SK-N-SH (cell line): ENCODE data around the gene ZSWIM5. TPM values are rescaled to one million over a fixed set of nuclear protein-coding genes. Genes with fewer than 3 reads are reported as not detected.

Experiments
- CTCF ChIA-PET: fragments of 300-600, 350-600 bp; formaldehyde crosslinking; extraction: SDS; loops from one replicate; lab custom pipeline; 2021; lab: Yijun Ruan, JAX
- POLR2A ChIA-PET: fragments of 350-600 bp; sonication (Branson Sonifier 250); formaldehyde crosslinking; extraction: SDS; loops from one replicate; lab custom pipeline; 2020; ENCODE audit warnings: antibody characterized with exemption, inconsistent platforms; lab: Yijun Ruan, JAX
- DNase-seq: peaks from one replicate; pipeline ENCODE4 v3.0.0; 2012
- H2AFZ ChIP-seq: fragments of 200-600 bp; sonication (generic); 2 replicates; pipeline ENCODE4 v1.8.1; 2016; ENCODE audit warnings: antibody characterized with exemption, mild to moderate bottlenecking, low read depth
- H3F3A ChIP-seq: fragments of 200-600 bp; sonication (generic); replicated peaks from 2 replicates; pipeline ENCODE3; 2016; ENCODE audit warnings: antibody characterized with exemption, mild to moderate bottlenecking; ENCODE audit not compliant: insufficient read depth
- H3K27ac ChIP-seq, 2 experiments: fragments of 200-500 bp in 1 of 2; fragments of 200-600 bp in 1 of 2; sonication (Bioruptor generic) in 1 of 2; sonication (generic), shearing (Covaris generic) in 1 of 2; 2 replicates each; pipeline versions ENCODE4 v1.5.1 to v1.6.1; 2014 to 2016; ENCODE audit warnings: low read depth in 2 of 2, inconsistent platforms in 1 of 2, low read length in 1 of 2, mild to moderate bottlenecking in 1 of 2, mixed read lengths in 1 of 2
- H3K27me3 ChIP-seq: fragments of 200-600 bp; sonication (generic), shearing (Covaris generic); 2 replicates; pipeline ENCODE4 v1.6.1; 2016; ENCODE audit warnings: mixed run types; ENCODE audit not compliant: insufficient read depth
- H3K36me3 ChIP-seq, 2 experiments: fragments of 200-500 bp in 1 of 2; fragments of 200-600 bp in 1 of 2; sonication (Bioruptor generic) in 1 of 2; sonication (generic) in 1 of 2; replicated peaks in 1 of 2; 2 replicates each; pipeline versions ENCODE3 to v1.5.1; 2014 to 2016; ENCODE audit warnings: low read length in 1 of 2, mild to moderate bottlenecking in 1 of 2; ENCODE audit not compliant: insufficient read depth in 2 of 2, control insufficient read depth in 1 of 2
- H3K4me1 ChIP-seq, 2 experiments: fragments of 200-500 bp in 1 of 2; fragments of 200-600 bp in 1 of 2; sonication (Bioruptor generic) in 1 of 2; sonication (generic), shearing (Covaris generic) in 1 of 2; 2 replicates each; pipeline versions ENCODE4 v1.5.1 to v1.6.1; 2014 to 2016; ENCODE audit warnings: low read depth in 1 of 2, low read length in 1 of 2, mixed run types in 1 of 2; ENCODE audit not compliant: insufficient read depth in 2 of 2, control insufficient read depth in 1 of 2
- H3K4me2 ChIP-seq: fragments of 200-600 bp; sonication (generic), shearing (Covaris generic); 2 replicates; pipeline ENCODE4 v1.6.1; 2017; ENCODE audit warnings: mixed run types
- H3K4me3 ChIP-seq, 2 experiments: fragments of 200-500 bp in 1 of 2; fragments of 200-600 bp in 1 of 2; sonication (Bioruptor generic) in 1 of 2; sonication (generic), shearing (Covaris generic) in 1 of 2; 2 replicates each; pipeline versions ENCODE4 v1.5.1 to v1.8.1; 2014 to 2016; ENCODE audit warnings: low read depth in 2 of 2, inconsistent platforms in 1 of 2, low read length in 1 of 2, mild to moderate bottlenecking in 1 of 2, mixed read lengths in 1 of 2, moderate library complexity in 1 of 2
- H3K79me2 ChIP-seq: fragments of 200-600 bp; sonication (generic); 2 replicates; pipeline ENCODE4 v1.8.1; 2017; ENCODE audit warnings: mild to moderate bottlenecking; ENCODE audit not compliant: insufficient read depth
- H3K9ac ChIP-seq: fragments of 200-600 bp; sonication (generic); 2 replicates; pipeline ENCODE4 v1.6.1; 2017; ENCODE audit warnings: mixed run types
- H3K9me2 ChIP-seq: fragments of 200-600 bp; sonication (generic); 2 replicates; pipeline ENCODE4 v1.6.1; 2017; ENCODE audit warnings: mixed run types
- H3K9me3 ChIP-seq: fragments of 200-600 bp; sonication (generic); 2 replicates; pipeline ENCODE4 v1.6.1; 2017; ENCODE audit warnings: mixed run types, mild to moderate bottlenecking, moderate library complexity
- H4K20me1 ChIP-seq: fragments of 200-600 bp; sonication (generic); 2 replicates; pipeline ENCODE4 v1.6.1; 2017; ENCODE audit warnings: mild to moderate bottlenecking, mixed run types; ENCODE audit not compliant: insufficient read depth
- CHD2 ChIP-seq: fragments of 150-350 bp; IDR thresholded peaks from 2 replicates; pipeline ENCODE4 v1.6.1; 2018; ENCODE audit warnings: low read length; ENCODE audit not compliant: partially characterized antibody
- ELF1 ChIP-seq: IDR thresholded peaks from 2 replicates; pipeline ENCODE4 v1.4.0; 2012
- EP300 ChIP-seq, 2 experiments: IDR thresholded peaks; 2 replicates each; pipeline versions ENCODE4 v1.4.0 to v1.6.1; 2012; ENCODE audit warnings: borderline replicate concordance in 1 of 2, low read depth in 1 of 2, low read length in 1 of 2
- EZH2phosphoT487 ChIP-seq: fragments of 200-600 bp; sonication (generic); IDR thresholded peaks from 2 replicates; pipeline ENCODE4 v1.6.1; 2017; ENCODE audit warnings: low read depth, mixed run types, mild to moderate bottlenecking, antibody characterized with exemption, moderate library complexity, borderline replicate concordance
- FOSL2 ChIP-seq: IDR thresholded peaks from 2 replicates; pipeline ENCODE4 v1.4.0; 2012; ENCODE audit warnings: low read depth, mild to moderate bottlenecking, moderate library complexity, borderline replicate concordance
- FOXM1 ChIP-seq: IDR thresholded peaks from 2 replicates; pipeline ENCODE4 v1.4.0; 2012; ENCODE audit warnings: low read depth, mild to moderate bottlenecking
- GABPA ChIP-seq: IDR thresholded peaks from 2 replicates; pipeline ENCODE4 v1.4.0; 2012; ENCODE audit warnings: low read depth, mild to moderate bottlenecking
- GATA2 ChIP-seq: sonication (generic); formaldehyde crosslinking; IDR thresholded peaks from 2 replicates; pipeline ENCODE4 v1.5.0; 2020; ENCODE audit warnings: mild to moderate bottlenecking, missing genetic modification reagents
- MEF2A ChIP-seq: IDR thresholded peaks from 2 replicates; pipeline ENCODE4 v1.4.0; 2012; ENCODE audit warnings: low read depth, borderline replicate concordance
- MXI1 ChIP-seq: IDR thresholded peaks from 2 replicates; pipeline ENCODE4 v1.6.1; 2012; ENCODE audit warnings: mild to moderate bottlenecking, low read depth, low read length, improper control_type of control experiment
- NRF1 ChIP-seq: IDR thresholded peaks from 2 replicates; pipeline ENCODE4 v1.6.1; 2012; ENCODE audit warnings: low read depth, mild to moderate bottlenecking, low read length
- POLR2AphosphoS5 ChIP-seq: IDR thresholded peaks from 2 replicates; pipeline ENCODE4 v1.6.1; 2012; ENCODE audit warnings: low read depth, low read length
- RAD21 ChIP-seq: IDR thresholded peaks from 2 replicates; pipeline ENCODE4 v1.6.1; 2012; ENCODE audit warnings: mild to moderate bottlenecking, low read length
- RCOR1 ChIP-seq: fragments of 150-350 bp; IDR thresholded peaks from 2 replicates; pipeline ENCODE4 v1.6.1; 2017; ENCODE audit warnings: antibody characterized with exemption, low read length
- RFX5 ChIP-seq: IDR thresholded peaks from 2 replicates; pipeline ENCODE4 v1.6.1; 2012; ENCODE audit warnings: mild to moderate bottlenecking, improper control_type of control experiment, low read length
- SIN3A ChIP-seq: IDR thresholded peaks from 2 replicates; pipeline ENCODE4 v1.6.1; 2012; ENCODE audit warnings: low read depth, mild to moderate bottlenecking, low read length, moderate library complexity, borderline replicate concordance
- TAF1 ChIP-seq: IDR thresholded peaks from 2 replicates; pipeline ENCODE4 v1.6.1; 2012; ENCODE audit warnings: low read depth, mild to moderate bottlenecking, low read length, moderate library complexity, borderline replicate concordance
- USF1 ChIP-seq: IDR thresholded peaks from 2 replicates; pipeline ENCODE4 v1.4.0; 2012; ENCODE audit warnings: low read depth, borderline replicate concordance
- USF2 ChIP-seq: fragments of 150-350 bp; IDR thresholded peaks from 2 replicates; pipeline ENCODE4 v1.6.1; 2017; ENCODE audit warnings: antibody characterized with exemption, low read length, low read depth, borderline replicate concordance
- WGBS: methylation state at CpG from one replicate; pipeline ENCODE4 v1.1.6; 2017; ENCODE audit warnings: low lambda C conversion rate; 5-methylcytosine and 5-hydroxymethylcytosine counted together
- polyA plus RNA-seq, 3 experiments: library from polyadenylated mRNA; depleted of rRNA; stranded (reverse); fragments of >200 nt; gene quantifications; 2 replicates each; pipeline ENCODE4 v1.2.3, GENCODE V29; 2012
- TF ChIP-seq, protein P1 (sequence below): fragments of 150-350 bp; IDR thresholded peaks from 2 replicates; pipeline ENCODE4 v1.6.1; 2016; ENCODE audit warnings: mild to moderate bottlenecking, low read depth, low read length
- TF ChIP-seq, protein P2 (sequence below): fragments of 200-600 bp; sonication (generic); IDR thresholded peaks from 2 replicates; pipeline ENCODE4 v1.6.1; 2017; ENCODE audit warnings: antibody characterized with exemption, mild to moderate bottlenecking, moderate library complexity

Gene ZSWIM5
- polyA plus RNA-seq, 1 of the 3 experiments (the other 2 are of a cell fraction): 0.07 TPM

DNA sequence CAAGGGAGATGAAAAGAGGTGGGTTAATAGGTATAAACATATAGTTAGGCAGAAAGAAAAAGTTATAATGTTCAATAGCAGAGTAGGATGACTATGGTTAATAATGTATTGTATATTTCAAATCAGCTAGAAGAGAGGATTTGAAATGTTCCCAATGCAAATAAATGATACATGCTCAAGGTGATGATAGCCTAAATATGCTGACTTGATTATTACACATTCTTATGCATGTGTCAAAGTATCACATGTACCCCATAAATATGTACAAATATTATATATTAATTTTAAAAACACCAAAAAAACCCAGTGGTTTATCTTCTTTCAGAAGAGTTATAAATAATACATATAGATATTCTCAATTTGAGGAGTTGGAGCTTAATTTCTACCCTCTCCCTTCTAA, 38.3 kb upstream of the ZSWIM5 start:
- no peak overlapping the region for H3K4me3 ChIP-seq
- H3K9me2 ChIP-seq: no peaks in the 10 kb centered on the region
- ChIA-PET POLR2A (no interaction called here), CTCF (interaction anchor here (0.9 kb wide), 1 partner anchor 14 kb away, joined by 4 read pairs; no protein-coding TSS in a partner anchor)
- no peaks in the 10 kb centered on the region for H4K20me1 ChIP-seq
- H3K27ac ChIP-seq: no peak overlapping the region
- H3K9me3 ChIP-seq: no peaks in the 10 kb centered on the region
- no peaks in the 10 kb centered on the region for H3F3A ChIP-seq
- H2AFZ ChIP-seq: no peak overlapping the region
- TF ChIP-seq RAD21 (no peak), MXI1 (no peak), FOSL2 (no peak), TAF1 (no peak), RFX5 (no peak), MEF2A (no peak), RCOR1 (no peak), GABPA (no peak), USF1 (no peak), FOXM1 (no peak), CHD2 (no peak), SIN3A (no peak), ELF1 (no peak), EP300 (IDR thresholded peaks at IDR 0.05; ENCODE audit: borderline replicate concordance in 1 of 2, low read depth in 1 of 2, low read length in 1 of 2) (no peak)
- H3K4me1 ChIP-seq: no peaks in the 10 kb centered on the region
- no peak overlapping the region for H3K4me2 ChIP-seq
- no peaks in the 10 kb centered on the region for H3K36me3 ChIP-seq
- H3K27me3 ChIP-seq: no peaks in the 10 kb centered on the region
- DNase-seq: no peak
- no peak overlapping the region for H3K9ac ChIP-seq
- H3K79me2 ChIP-seq: no peaks in the 10 kb centered on the region

GRCh38 chr1:45243476-45244343, 37.3 kb upstream of the ZSWIM5 start:
- H3K36me3 ChIP-seq: no peaks in the 10 kb centered on the region
- H3K9me3 ChIP-seq: no peaks in the 10 kb centered on the region
- H4K20me1 ChIP-seq: no peaks in the 10 kb centered on the region
- no peak for DNase-seq
- no peak overlapping the region for H3K4me2 ChIP-seq
- TF ChIP-seq SIN3A (no peak), USF2 (no peak), NRF1 (no peak), USF1 (no peak), RFX5 (no peak), POLR2AphosphoS5 (no peak), EZH2phosphoT487 (no peak), GATA2 (no peak), EP300 (IDR thresholded peaks at IDR 0.05; ENCODE audit: borderline replicate concordance in 1 of 2, low read depth in 1 of 2, low read length in 1 of 2) (no peak), FOSL2 (no peak)
- TF ChIP-seq, protein P1, sequence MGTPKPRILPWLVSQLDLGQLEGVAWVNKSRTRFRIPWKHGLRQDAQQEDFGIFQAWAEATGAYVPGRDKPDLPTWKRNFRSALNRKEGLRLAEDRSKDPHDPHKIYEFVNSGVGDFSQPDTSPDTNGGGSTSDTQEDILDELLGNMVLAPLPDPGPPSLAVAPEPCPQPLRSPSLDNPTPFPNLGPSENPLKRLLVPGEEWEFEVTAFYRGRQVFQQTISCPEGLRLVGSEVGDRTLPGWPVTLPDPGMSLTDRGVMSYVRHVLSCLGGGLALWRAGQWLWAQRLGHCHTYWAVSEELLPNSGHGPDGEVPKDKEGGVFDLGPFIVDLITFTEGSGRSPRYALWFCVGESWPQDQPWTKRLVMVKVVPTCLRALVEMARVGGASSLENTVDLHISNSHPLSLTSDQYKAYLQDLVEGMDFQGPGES: no peak
- TF ChIP-seq, protein P2, sequence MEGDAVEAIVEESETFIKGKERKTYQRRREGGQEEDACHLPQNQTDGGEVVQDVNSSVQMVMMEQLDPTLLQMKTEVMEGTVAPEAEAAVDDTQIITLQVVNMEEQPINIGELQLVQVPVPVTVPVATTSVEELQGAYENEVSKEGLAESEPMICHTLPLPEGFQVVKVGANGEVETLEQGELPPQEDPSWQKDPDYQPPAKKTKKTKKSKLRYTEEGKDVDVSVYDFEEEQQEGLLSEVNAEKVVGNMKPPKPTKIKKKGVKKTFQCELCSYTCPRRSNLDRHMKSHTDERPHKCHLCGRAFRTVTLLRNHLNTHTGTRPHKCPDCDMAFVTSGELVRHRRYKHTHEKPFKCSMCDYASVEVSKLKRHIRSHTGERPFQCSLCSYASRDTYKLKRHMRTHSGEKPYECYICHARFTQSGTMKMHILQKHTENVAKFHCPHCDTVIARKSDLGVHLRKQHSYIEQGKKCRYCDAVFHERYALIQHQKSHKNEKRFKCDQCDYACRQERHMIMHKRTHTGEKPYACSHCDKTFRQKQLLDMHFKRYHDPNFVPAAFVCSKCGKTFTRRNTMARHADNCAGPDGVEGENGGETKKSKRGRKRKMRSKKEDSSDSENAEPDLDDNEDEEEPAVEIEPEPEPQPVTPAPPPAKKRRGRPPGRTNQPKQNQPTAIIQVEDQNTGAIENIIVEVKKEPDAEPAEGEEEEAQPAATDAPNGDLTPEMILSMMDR: no peak
- TF ChIP-seq, all 33 proteins: peak for 0
- ChIA-PET POLR2A (no interaction called here), CTCF (no interaction called here)
- 10% methylated on average over 3 of the region's 3 CpGs for WGBS
- H2AFZ ChIP-seq: no peak overlapping the region
- no peak overlapping the region for H3K4me3 ChIP-seq
- H3K9ac ChIP-seq: no peak overlapping the region
- no peaks in the 10 kb centered on the region for H3K4me1 ChIP-seq
- no peaks in the 10 kb centered on the region for H3K9me2 ChIP-seq
- H3K79me2 ChIP-seq: no peaks in the 10 kb centered on the region
- no peaks in the 10 kb centered on the region for H3K27me3 ChIP-seq
- H3K27ac ChIP-seq: no peak overlapping the region
- H3F3A ChIP-seq: no peaks in the 10 kb centered on the region
